C4-2B (cell line): ENCODE measurements around the gene CEBPZOS.

Experiments used
- ZFX ChIP-seq: fragments of 450-650 bp; IDR thresholded peaks from 2 replicates; pipeline ENCODE4 v1.6.1; 2017
- TF ChIP-seq, protein P1 (sequence below): fragments of 450-650 bp; conservative IDR thresholded peaks from 2 replicates; pipeline ENCODE4 v1.5.1; 2017; ENCODE audit warnings: mild to moderate bottlenecking

DNA sequence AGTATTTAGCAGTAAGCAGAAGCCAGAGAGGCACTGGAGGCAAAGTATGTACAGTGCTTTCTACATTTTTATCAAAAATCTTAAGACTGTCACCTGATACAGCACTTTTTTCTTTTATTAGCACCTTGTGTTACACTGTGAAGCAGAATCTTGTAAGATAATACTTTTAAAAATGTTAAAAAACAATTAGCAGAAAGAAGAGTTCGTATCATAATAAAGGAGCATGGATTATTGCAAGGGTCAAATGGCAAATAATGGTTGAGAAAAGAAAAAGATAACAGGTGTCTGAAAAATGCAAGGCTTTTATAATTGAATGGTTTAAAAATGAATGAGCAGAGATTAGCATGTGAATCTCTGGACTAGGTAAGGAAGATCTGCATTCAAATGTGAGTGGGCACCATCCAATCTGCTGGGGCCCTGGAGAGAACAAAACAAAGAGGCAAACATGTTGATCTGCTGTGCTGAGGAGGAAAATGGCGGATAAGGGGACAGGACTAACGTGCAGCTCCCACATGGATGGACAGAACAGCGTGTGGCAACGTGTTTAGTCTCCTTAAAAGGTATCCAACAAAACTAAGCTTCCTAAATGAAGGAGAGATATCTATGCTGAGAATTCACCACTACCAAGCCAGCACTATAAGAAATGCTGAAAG lies 9.5 kb downstream of the CEBPZOS start:
- TF ChIP-seq, protein P1, sequence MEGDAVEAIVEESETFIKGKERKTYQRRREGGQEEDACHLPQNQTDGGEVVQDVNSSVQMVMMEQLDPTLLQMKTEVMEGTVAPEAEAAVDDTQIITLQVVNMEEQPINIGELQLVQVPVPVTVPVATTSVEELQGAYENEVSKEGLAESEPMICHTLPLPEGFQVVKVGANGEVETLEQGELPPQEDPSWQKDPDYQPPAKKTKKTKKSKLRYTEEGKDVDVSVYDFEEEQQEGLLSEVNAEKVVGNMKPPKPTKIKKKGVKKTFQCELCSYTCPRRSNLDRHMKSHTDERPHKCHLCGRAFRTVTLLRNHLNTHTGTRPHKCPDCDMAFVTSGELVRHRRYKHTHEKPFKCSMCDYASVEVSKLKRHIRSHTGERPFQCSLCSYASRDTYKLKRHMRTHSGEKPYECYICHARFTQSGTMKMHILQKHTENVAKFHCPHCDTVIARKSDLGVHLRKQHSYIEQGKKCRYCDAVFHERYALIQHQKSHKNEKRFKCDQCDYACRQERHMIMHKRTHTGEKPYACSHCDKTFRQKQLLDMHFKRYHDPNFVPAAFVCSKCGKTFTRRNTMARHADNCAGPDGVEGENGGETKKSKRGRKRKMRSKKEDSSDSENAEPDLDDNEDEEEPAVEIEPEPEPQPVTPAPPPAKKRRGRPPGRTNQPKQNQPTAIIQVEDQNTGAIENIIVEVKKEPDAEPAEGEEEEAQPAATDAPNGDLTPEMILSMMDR: no peak
- no peak for TF ChIP-seq ZFX
